HepG2 (cell line): ENCODE measurements around the gene PARP14. TPM values are rescaled to one million over a fixed set of nuclear protein-coding genes. Genes with fewer than 3 reads are reported as not detected.

Experiments used
- ATAC-seq: fragments of 200-7000 bp; cut with Tn5 transposase; 3 replicates; pipeline ENCODE4 v1.9.1; 2020; ENCODE audit warnings: mild to moderate bottlenecking, moderate library complexity
- BruUV-seq: library from RNA; stranded (reverse); fragments of 400-500 nt; replicated peaks from 2 replicates; lab custom pipeline; 2021; lab: Mats Ljungman, UMichigan
- CTCF ChIA-PET: fragments of 300-600 bp; formaldehyde crosslinking; extraction: SDS; loops from one replicate; lab custom pipeline; 2021; ENCODE audit warnings: low total read pairs, inconsistent platforms, low intra/inter-chr PET ratio; lab: Yijun Ruan, JAX
- POLR2A ChIA-PET: fragments of 350-600 bp; sonication (Branson Sonifier 250); formaldehyde crosslinking; loops from one replicate; lab custom pipeline; 2020; ENCODE audit warnings: antibody characterized with exemption, inconsistent platforms; lab: Yijun Ruan, JAX
- DNase-seq: peaks from one replicate; pipeline ENCODE4 v3.0.0-alpha.2; 2015; ENCODE audit warnings: low spot score
- FAIRE-seq: peaks from 3 replicates; lab custom pipeline; 2011; peaks lifted over from hg19 to GRCh38; lab: Jason Lieb, UNC
- H2AFZ ChIP-seq: one replicate; pipeline ENCODE4 v1.6.1; 2011; ENCODE audit warnings: low read length, inconsistent platforms
- H3K27ac ChIP-seq: fragments of 300-600 bp; 3 replicates; pipeline ENCODE4 v1.8.0; 2011; ENCODE audit warnings: mixed run types, mild to moderate bottlenecking, mixed read lengths, low read length, inconsistent platforms; ENCODE audit not compliant: insufficient read depth; ENCODE audit errors: extremely low read length
- H3K27me3 ChIP-seq, 2 experiments: fragments of 200-600 bp in 1 of 2; 2 replicates in 1 of 2; 3 replicates in 1 of 2; pipeline versions ENCODE4 v1.6.0 to v1.8.0; 2011; ENCODE audit warnings: low read length in 2 of 2, mild to moderate bottlenecking in 2 of 2, moderate library complexity in 2 of 2, inconsistent platforms in 1 of 2; ENCODE audit not compliant: insufficient read depth in 2 of 2, control insufficient read depth in 1 of 2
- H3K36me3 ChIP-seq, 2 experiments: fragments of 200-600 bp in 1 of 2; replicated peaks in 1 of 2; 2 replicates in 1 of 2; 3 replicates in 1 of 2; pipeline versions ENCODE4 v1.5.1 to v1.8.0; 2011; ENCODE audit warnings: low read length in 2 of 2, inconsistent platforms in 1 of 2; ENCODE audit not compliant: insufficient read depth in 2 of 2, control insufficient read depth in 1 of 2
- H3K4me1 ChIP-seq: 2 replicates; pipeline ENCODE4 v1.5.1; 2012; ENCODE audit warnings: low read length, inconsistent platforms; ENCODE audit not compliant: insufficient read depth
- H3K4me2 ChIP-seq: 2 replicates; pipeline ENCODE4 v1.6.0; 2011; ENCODE audit warnings: low read depth, low read length, inconsistent platforms
- H3K4me3 ChIP-seq, 3 experiments: fragments of 200-600 bp in 1 of 3; sonication (generic), shearing (Covaris generic) in 1 of 3; replicated peaks in 1 of 3; 2 replicates each; pipeline ENCODE4 v1.5.1; 2011 to 2016; ENCODE audit warnings: low read length in 3 of 3, inconsistent platforms in 2 of 3, low read depth in 2 of 3, mild to moderate bottlenecking in 2 of 3, control low read depth in 1 of 3, mixed read lengths in 1 of 3; ENCODE audit not compliant: insufficient read depth in 1 of 3
- H3K79me2 ChIP-seq: one replicate; pipeline ENCODE4 v1.6.1; 2011; ENCODE audit warnings: low read length, inconsistent platforms; ENCODE audit not compliant: insufficient read depth
- H3K9ac ChIP-seq: 2 replicates; pipeline ENCODE4 v1.6.0; 2011; ENCODE audit warnings: mild to moderate bottlenecking, low read depth, low read length, inconsistent platforms; ENCODE audit not compliant: insufficient read depth
- H3K9me3 ChIP-seq: 2 replicates; pipeline ENCODE4 v1.5.1; 2012; ENCODE audit warnings: mild to moderate bottlenecking, low read length
- H4K20me1 ChIP-seq: 2 replicates; pipeline ENCODE4 v1.6.0; 2011; ENCODE audit warnings: inconsistent platforms, mild to moderate bottlenecking, low read length, moderate library complexity; ENCODE audit not compliant: insufficient read depth
- DNMT3B ChIP-seq: conservative IDR thresholded peaks from 2 replicates; pipeline ENCODE4 v1.6.1; 2016; ENCODE audit warnings: missing biosample characterization, control low read depth
- FOXO4 ChIP-seq: sonication (generic); formaldehyde crosslinking; conservative IDR thresholded peaks from 2 replicates; pipeline ENCODE4 v1.8.1; 2023; ENCODE audit warnings: missing genetic modification reagents
- KDM5A ChIP-seq: fragments of 200-600 bp; sonication (generic); IDR thresholded peaks from 2 replicates; pipeline ENCODE4 v1.7.0; 2018; ENCODE audit warnings: antibody characterized with exemption, mild to moderate bottlenecking, low read length, borderline replicate concordance
- RBFOX2 ChIP-seq: fragments of 200-400 bp; formaldehyde crosslinking; IDR thresholded peaks from 2 replicates; pipeline ENCODE4 v1.6.1; 2017; ENCODE audit warnings: low read depth, mild to moderate bottlenecking, low read length
- RFX1 ChIP-seq: fragments of 450-650 bp; IDR thresholded peaks from 2 replicates; pipeline ENCODE4 v1.6.1; 2017
- SALL1 ChIP-seq: sonication (generic); formaldehyde crosslinking; IDR thresholded peaks from 2 replicates; pipeline ENCODE4 v1.8.0; 2022; ENCODE audit warnings: mild to moderate bottlenecking, missing genetic modification reagents
- TCF12 ChIP-seq, 2 experiments: fragments of 450-650 bp in 1 of 2; sonication (generic) in 1 of 2; formaldehyde crosslinking in 1 of 2; IDR thresholded peaks; 2 replicates each; pipeline versions ENCODE4 v1.6.1 to v1.8.0; 2017 to 2022; ENCODE audit warnings: antibody characterized with exemption in 1 of 2, mild to moderate bottlenecking in 1 of 2, missing genetic modification reagents in 1 of 2, moderate library complexity in 1 of 2
- TERF1 ChIP-seq: sonication (generic); formaldehyde crosslinking; IDR thresholded peaks from 2 replicates; pipeline ENCODE4 v1.8.0; 2022; ENCODE audit warnings: mild to moderate bottlenecking, missing genetic modification reagents, moderate library complexity
- ZNF414 ChIP-seq: sonication (generic); formaldehyde crosslinking; IDR thresholded peaks from 2 replicates; pipeline ENCODE4 v1.5.0; 2020; ENCODE audit warnings: missing genetic modification reagents
- ZNF749 ChIP-seq: sonication (generic); formaldehyde crosslinking; IDR thresholded peaks from 2 replicates; pipeline ENCODE4 v1.8.0; 2022; ENCODE audit warnings: mild to moderate bottlenecking, missing genetic modification reagents, moderate library complexity, borderline replicate concordance
- ZNF790 ChIP-seq: sonication (generic); formaldehyde crosslinking; IDR thresholded peaks from 2 replicates; pipeline ENCODE4 v1.8.0; 2022; ENCODE audit warnings: missing genetic modification reagents, mild to moderate bottlenecking, borderline replicate concordance
- WGBS: methylation state at CpG from one replicate; pipeline ENCODE4 v1.1.6; 2017; ENCODE audit warnings: low lambda C conversion rate; 5-methylcytosine and 5-hydroxymethylcytosine counted together
- in situ Hi-C: cut with HindIII; loops from 2 replicates; pipeline ENCODE4 v1.10.0; 2017; ENCODE audit warnings: low pct_unique_long_range_greater_than_20kb; ENCODE audit not compliant: extremely low pct_ligation_motif_present
- intact Hi-C: fragments of 100-400 bp; cut with micrococcal nuclease; formaldehyde crosslinking; loops from one replicate; pipeline ENCODE4 v1.10.0; 2022; ENCODE audit not compliant: unreplicated experiment
- polyA plus RNA-seq, 8 experiments: library from polyadenylated mRNA; depleted of rRNA in 3 of 8; stranded (reverse) in 7 of 8; unstranded in 1 of 8; fragments of >200 nt; fragmentation: Illumina TruSeq in 4 of 8; extraction: Trizol in 4 of 8; gene quantifications; 2 replicates each; pipeline versions ENCODE4 v1.2.1 to v1.2.3, GENCODE V29; 2011 to 2016; ENCODE audit warnings: low read depth in 4 of 8, missing spikeins in 1 of 8, mixed read lengths in 1 of 8; ENCODE audit not compliant: insufficient read depth in 1 of 8
- total RNA-seq, 5 experiments: library from RNA; depleted of rRNA; stranded (reverse); fragments of >200 nt; fragmentation: Illumina TruSeq; extraction: Trizol; gene quantifications; 2 replicates each; pipeline ENCODE4 v1.2.3, GENCODE V29; 2016; ENCODE audit warnings: low read depth in 1 of 5

The PARP14 gene
- total and polyA plus RNA-seq, 2 of the 13 experiments (the other 11 are each of a cell fraction or from before 2014, with no cell fraction given) = 9.0 to 19.1 TPM

GRCh38 chr3:122674339-122674738 lies 6.3 kb upstream of the PARP14 start:
- no peaks in the 10 kb centered on the region for H3K27me3 ChIP-seq
- H3K9ac ChIP-seq = no peak overlapping the region
- no peak for DNase-seq
- peaks cover 15% of the 10 kb centered on the region for H3K4me1 ChIP-seq
- CTCF ChIA-PET = no interaction called here
- no peak overlapping the region for H3K4me2 ChIP-seq
- POLR2A ChIA-PET = no interaction called here
- WGBS = 8% methylated on average over 3 of the region's 3 CpGs
- no peak overlapping the region for H3K4me3 ChIP-seq
- H3K9me3 ChIP-seq = no peaks in the 10 kb centered on the region
- in situ Hi-C loops = no loop called here
- no peaks in the 10 kb centered on the region for H3K36me3 ChIP-seq
- no peak for TF ChIP-seq DNMT3B (CRISPR knock-in tag)
- no peak for TF ChIP-seq ZNF749 (CRISPR knock-in tag)
- TF ChIP-seq ZNF790 (CRISPR knock-in tag) = no peak
- no peak for TF ChIP-seq RFX1
- no peak for TF ChIP-seq RBFOX2
- no peak for TF ChIP-seq SALL1 (CRISPR knock-in tag)
- no peak for TF ChIP-seq KDM5A
- no peak for TF ChIP-seq ZNF414 (CRISPR knock-in tag)
- no peak for TF ChIP-seq TERF1
- TF ChIP-seq FOXO4 (CRISPR knock-in tag) = no peak
- no peak for TF ChIP-seq TCF12 (IDR thresholded peaks at IDR 0.05)
- TF ChIP-seq TCF12 (CRISPR knock-in tag; IDR thresholded peaks at IDR 0.05) = no peak
- TF ChIP-seq, all 625 proteins: peak for 0
- Histone ChIP-seq H4K20me1 (no peaks in the 10 kb centered on the region), H3K27ac (no peak overlapping the region), H3K79me2 (no peaks in the 10 kb centered on the region), H2AFZ (no peak overlapping the region)
- FAIRE-seq (no peak), ATAC-seq (no peak)
- intact Hi-C loops = loop anchor here (10.0 kb wide), 2 partner anchors 370 to 1130 kb away; partner anchors contain the start of gene POLQ
- no TSS peak for BruUV-seq
